Nephron (organoid): ENCODE results near the gene BRSK1.

Experiments used
- H3K27ac Mint-ChIP-seq, 3 experiments: 2 replicates each; pipeline ENCODE4 v1.8.0; 2020; ENCODE audit warnings: mixed read lengths in 3 of 3, mild to moderate bottlenecking in 2 of 3, moderate library complexity in 1 of 3
- H3K27me3 Mint-ChIP-seq: 2 replicates; pipeline ENCODE4 v1.8.0; 2021; ENCODE audit warnings: low read depth, mild to moderate bottlenecking, moderate library complexity, mixed read lengths
- H3K36me3 Mint-ChIP-seq: 2 replicates; pipeline ENCODE4 v1.8.0; 2020; ENCODE audit warnings: low read depth, mixed read lengths
- H3K4me1 Mint-ChIP-seq: 2 replicates; pipeline ENCODE4 v1.8.0; 2020; ENCODE audit warnings: mixed read lengths
- H3K4me3 Mint-ChIP-seq, 3 experiments: 2 replicates each; pipeline ENCODE4 v1.8.0; 2020; ENCODE audit warnings: mild to moderate bottlenecking in 3 of 3, mixed read lengths in 3 of 3, moderate library complexity in 2 of 3
- H3K9me3 Mint-ChIP-seq: 2 replicates; pipeline ENCODE4 v1.8.0; 2020; ENCODE audit warnings: mixed read lengths
- CTCF ChIP-seq, 3 experiments: fragments of 200-600 bp; sonication (generic); IDR thresholded peaks; one replicate each; pipeline ENCODE4 v1.5.0; 2021; ENCODE audit warnings: antibody characterized with exemption in 3 of 3; ENCODE audit not compliant: unreplicated experiment in 3 of 3

BRSK1 gene

GRCh38 chr19:55275851-55276719 is 7.7 kb upstream of the BRSK1 start:
- TF ChIP-seq CTCF (IDR thresholded peaks at IDR 0.05; ENCODE audit: unreplicated experiment in 3 of 3), result no peak
- H3K4me3 Mint-ChIP-seq, result peak overlapping the region in 2 of 3 experiments; percentile 51 to 80
- peaks cover 24% of the 10 kb centered on the region for H3K36me3 Mint-ChIP-seq
- H3K27me3 Mint-ChIP-seq, result no peaks in the 10 kb centered on the region
- peak overlapping the region in 1 of 3 experiments; percentile 52 for H3K27ac Mint-ChIP-seq
- H3K4me1 Mint-ChIP-seq, result peaks cover 12% of the 10 kb centered on the region
- H3K9me3 Mint-ChIP-seq, result no peaks in the 10 kb centered on the region

GRCh38 chr19:55276720-55277430 is 6.9 kb upstream of the BRSK1 start:
- Mint-ChIP-seq H3K36me3 (peaks cover 19% of the 10 kb centered on the region), H3K4me3 (peak overlapping the region; percentile 70 to 82 (median 80)), H3K4me1 (peaks cover 17% of the 10 kb centered on the region), H3K27ac (peak overlapping the region in 1 of 3 experiments; percentile 52), H3K27me3 (no peaks in the 10 kb centered on the region), H3K9me3 (no peaks in the 10 kb centered on the region)
- no peak for TF ChIP-seq CTCF (IDR thresholded peaks at IDR 0.05; ENCODE audit: unreplicated experiment in 3 of 3)

DNA sequence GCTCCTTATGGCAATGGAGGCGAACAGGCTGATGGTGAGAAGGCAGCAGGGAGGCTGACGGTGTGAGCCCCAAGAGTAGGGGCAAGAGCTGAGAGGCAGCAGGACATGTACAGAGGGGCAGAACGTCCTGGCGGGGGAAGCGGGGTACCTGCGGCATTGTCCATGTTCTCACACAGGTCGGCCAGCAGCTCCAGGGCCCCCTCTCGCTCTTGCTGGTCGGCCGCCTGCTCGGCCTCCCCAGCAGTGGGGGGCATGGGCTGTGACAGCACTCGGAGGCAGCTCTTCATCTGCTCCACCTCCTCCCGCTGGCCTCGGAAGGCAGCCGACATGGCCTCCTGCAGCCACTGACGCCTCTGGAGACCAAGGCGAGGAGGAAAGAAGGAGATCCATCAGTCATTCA is 6.3 kb upstream of the BRSK1 start:
- Mint-ChIP-seq H3K36me3 (peaks cover 13% of the 10 kb centered on the region), H3K9me3 (no peaks in the 10 kb centered on the region), H3K27ac (no peak overlapping the region), H3K27me3 (no peaks in the 10 kb centered on the region), H3K4me3 (peak overlapping the region; percentile 70 to 82 (median 74)), H3K4me1 (peaks cover 17% of the 10 kb centered on the region)
- TF ChIP-seq CTCF (IDR thresholded peaks at IDR 0.05; ENCODE audit: unreplicated experiment in 3 of 3), result no peak

- H3K27me3 Mint-ChIP-seq, result peaks cover 2% of the 10 kb centered on the region
- H3K27ac Mint-ChIP-seq, result peak overlapping the region in 1 of 3 experiments; percentile 94
- peaks cover 17% of the 10 kb centered on the region for H3K4me1 Mint-ChIP-seq
- H3K36me3 Mint-ChIP-seq, result peaks cover 12% of the 10 kb centered on the region
- no peak for TF ChIP-seq CTCF (IDR thresholded peaks at IDR 0.05; ENCODE audit: unreplicated experiment in 3 of 3)
- peak overlapping the region; percentile 96 for H3K4me3 Mint-ChIP-seq
- no peaks in the 10 kb centered on the region for H3K9me3 Mint-ChIP-seq
Observed at GRCh38 chr19:55278391-55279135, 5.2 kb upstream of the BRSK1 start.

GRCh38 chr19:55279340-55279739 is 4.5 kb upstream of the BRSK1 start:
- peaks cover 4% of the 10 kb centered on the region for H3K27me3 Mint-ChIP-seq
- H3K4me1 Mint-ChIP-seq, result peaks cover 17% of the 10 kb centered on the region
- peaks cover 10% of the 10 kb centered on the region for H3K36me3 Mint-ChIP-seq
- H3K4me3 Mint-ChIP-seq, result peak overlapping the region; percentile 96
- TF ChIP-seq CTCF (IDR thresholded peaks at IDR 0.05; ENCODE audit: unreplicated experiment in 3 of 3), result no peak
- H3K9me3 Mint-ChIP-seq, result no peaks in the 10 kb centered on the region
- H3K27ac Mint-ChIP-seq, result peak overlapping the region; percentile 90 to 94 (median 92)
